K562 (cell line): ENCODE results near the gene NCOA1. TPM values are rescaled to one million over a fixed set of nuclear protein-coding genes. Genes with fewer than 3 reads are reported as not detected.

Experiments
- ATAC-seq: fragments of 200-7000 bp; cut with Tn5 transposase; 3 replicates; pipeline ENCODE4 v1.9.1; 2020; ENCODE audit warnings: moderate library complexity
- BruUV-seq: library from RNA; stranded (reverse); fragments of 400-500 nt; replicated peaks from 2 replicates; lab custom pipeline; 2021; lab: Mats Ljungman, UMichigan
- CTCF ChIA-PET: fragments of 300-600 bp; formaldehyde crosslinking; extraction: SDS; loops from one replicate; lab custom pipeline; 2021; ENCODE audit warnings: low intra/inter-chr PET ratio; lab: Yijun Ruan, JAX
- POLR2A ChIA-PET: fragments of 300-600, 350-650 bp; sonication (Branson Sonifier 250); formaldehyde crosslinking; extraction: SDS; loops from one replicate; lab custom pipeline; 2021; ENCODE audit warnings: antibody characterized with exemption, inconsistent platforms; lab: Yijun Ruan, JAX
- DNase-seq, 4 experiments: peaks; one replicate each; pipeline versions ENCODE4 v3.0.0 to v3.0.0-alpha.2; 2011 to 2018; ENCODE audit warnings: low spot score in 3 of 4, mixed read lengths in 3 of 4; ENCODE audit errors: extremely low read depth in 1 of 4
- FAIRE-seq: peaks from 2 replicates; lab custom pipeline; 2011; peaks lifted over from hg19 to GRCh38; lab: Jason Lieb, UNC
- H2AFZ ChIP-seq: 2 replicates; pipeline ENCODE4 v1.6.0; 2011; ENCODE audit warnings: low read depth, low read length, control low read depth, inconsistent platforms
- H3K27ac ChIP-seq: fragments of 200-600 bp; 3 replicates; pipeline ENCODE4 v1.8.0; 2011; ENCODE audit warnings: low read depth, mild to moderate bottlenecking, control low read depth, inconsistent platforms, low read length, moderate library complexity, mixed read lengths; ENCODE audit errors: extremely low read depth
- H3K27me3 ChIP-seq, 2 experiments: fragments of 300-600 bp in 1 of 2; 2 replicates in 1 of 2; 3 replicates in 1 of 2; pipeline versions ENCODE4 v1.6.0 to v1.8.0; 2011; ENCODE audit warnings: inconsistent platforms in 2 of 2, low read length in 2 of 2, mild to moderate bottlenecking in 1 of 2, mixed read lengths in 1 of 2, moderate library complexity in 1 of 2; ENCODE audit not compliant: control insufficient read depth in 2 of 2, insufficient read depth in 2 of 2
- H3K36me3 ChIP-seq: fragments of 300-600 bp; 3 replicates; pipeline ENCODE4 v1.8.0; 2011; ENCODE audit warnings: mild to moderate bottlenecking, low read length, inconsistent platforms; ENCODE audit not compliant: control insufficient read depth, insufficient read depth
- H3K4me1 ChIP-seq, 2 experiments: fragments of 200-600 bp in 1 of 2; replicated peaks in 1 of 2; 2 replicates in 1 of 2; 3 replicates in 1 of 2; pipeline versions ENCODE4 v1.5.1 to v1.8.0; 2011; ENCODE audit warnings: inconsistent platforms in 2 of 2, low read length in 2 of 2, mild to moderate bottlenecking in 1 of 2, mixed read lengths in 1 of 2, moderate library complexity in 1 of 2; ENCODE audit not compliant: control insufficient read depth in 2 of 2, insufficient read depth in 2 of 2
- H3K4me2 ChIP-seq: 2 replicates; pipeline ENCODE4 v1.6.1; 2011; ENCODE audit warnings: low read length, control low read depth, inconsistent platforms, mixed read lengths; ENCODE audit not compliant: insufficient read depth
- H3K4me3 ChIP-seq: fragments of 200-600 bp; sonication (generic), shearing (Covaris generic); 2 replicates; pipeline ENCODE4 v1.5.1; 2016; ENCODE audit warnings: control low read depth, inconsistent platforms
- H3K79me2 ChIP-seq: fragments of 200-600 bp; 3 replicates; pipeline ENCODE4 v1.8.0; 2011; ENCODE audit warnings: low read length, inconsistent platforms; ENCODE audit not compliant: control insufficient read depth, insufficient read depth
- H3K9ac ChIP-seq, 2 experiments: 2 replicates each; pipeline versions ENCODE4 v1.6.0 to v1.6.1; 2011; ENCODE audit warnings: low read depth in 2 of 2, low read length in 2 of 2, control low read depth in 1 of 2, inconsistent platforms in 1 of 2, mild to moderate bottlenecking in 1 of 2, mixed read lengths in 1 of 2; ENCODE audit not compliant: insufficient read depth in 1 of 2
- H3K9me1 ChIP-seq: one replicate; pipeline ENCODE4 v1.6.0; 2011; ENCODE audit warnings: inconsistent platforms, mild to moderate bottlenecking, low read length, moderate library complexity; ENCODE audit not compliant: control insufficient read depth, insufficient read depth
- H3K9me3 ChIP-seq: replicated peaks from 2 replicates; pipeline ENCODE4 v1.5.1; 2011; ENCODE audit warnings: low read depth, low read length, inconsistent platforms; ENCODE audit not compliant: control insufficient read depth, insufficient read depth
- H4K20me1 ChIP-seq: replicated peaks from 2 replicates; pipeline ENCODE4 v1.6.1; 2011; ENCODE audit warnings: low read length, inconsistent platforms, mixed read lengths; ENCODE audit not compliant: control insufficient read depth, insufficient read depth
- ARHGAP35 ChIP-seq: fragments of 450-650 bp; IDR thresholded peaks from 2 replicates; pipeline ENCODE4 v1.6.1; 2018; ENCODE audit not compliant: partially characterized antibody
- BHLHE40 ChIP-seq: IDR thresholded peaks from 2 replicates; pipeline ENCODE4 v1.6.1; 2011; ENCODE audit warnings: low read length, improper control_type of control experiment
- BRCA1 ChIP-seq, 2 experiments: fragments of 450-650 bp in 1 of 2; sonication (generic) in 1 of 2; formaldehyde crosslinking in 1 of 2; IDR thresholded peaks; 2 replicates each; pipeline versions ENCODE4 v1.5.0 to v1.6.1; 2017 to 2020; ENCODE audit warnings: mild to moderate bottlenecking in 1 of 2, missing genetic modification reagents in 1 of 2
- BRD9 ChIP-seq: fragments of 450-650 bp; IDR thresholded peaks from 2 replicates; pipeline ENCODE4 v1.6.1; 2018; ENCODE audit warnings: low read depth; ENCODE audit not compliant: partially characterized antibody
- CHCHD3 ChIP-seq: fragments of 250-450 bp; sonication (Bioruptor Pico); IDR thresholded peaks from 2 replicates; pipeline ENCODE4 v2.1.2; 2022; ENCODE audit warnings: mild to moderate bottlenecking
- DPF2 ChIP-seq: fragments of 450-650 bp; IDR thresholded peaks from 2 replicates; pipeline ENCODE4 v1.6.1; 2016
- E2F3 ChIP-seq: fragments of 250-450 bp; sonication (Bioruptor Pico); IDR thresholded peaks from 2 replicates; pipeline ENCODE4 v1.4.0; 2020; ENCODE audit warnings: mild to moderate bottlenecking
- JUNB ChIP-seq: fragments of 450-650 bp; formaldehyde crosslinking; conservative IDR thresholded peaks from 2 replicates; pipeline ENCODE4 v1.4.0; 2020; ENCODE audit warnings: mild to moderate bottlenecking
- MAZ ChIP-seq, 2 experiments: fragments of 450-650 bp in 1 of 2; sonication (generic) in 1 of 2; formaldehyde crosslinking; IDR thresholded peaks in 1 of 2; conservative IDR thresholded peaks in 1 of 2; 2 replicates each; pipeline versions ENCODE4 v1.4.0 to v1.5.0; 2020; ENCODE audit warnings: mild to moderate bottlenecking in 1 of 2, missing genetic modification reagents in 1 of 2
- MTA3 ChIP-seq: fragments of 450-650 bp; formaldehyde crosslinking; IDR thresholded peaks from 2 replicates; pipeline ENCODE4 v1.6.1; 2017; ENCODE audit warnings: mild to moderate bottlenecking, borderline replicate concordance
- MXI1 ChIP-seq: IDR thresholded peaks from 2 replicates; pipeline ENCODE4 v1.6.1; 2011; ENCODE audit warnings: low read depth, mild to moderate bottlenecking, improper control_type of control experiment, low read length
- TBP ChIP-seq: optimal IDR thresholded peaks from 2 replicates; pipeline ENCODE3; 2011; ENCODE audit warnings: low read depth, low read length, improper control_type of control experiment
- TCF7L2 ChIP-seq: fragments of 150-350 bp; IDR thresholded peaks from 2 replicates; pipeline ENCODE4 v1.6.1; 2016; ENCODE audit warnings: low read depth, mild to moderate bottlenecking, low read length, moderate library complexity
- ZKSCAN3 ChIP-seq: fragments of 250-450 bp; sonication (Bioruptor Pico); IDR thresholded peaks from 2 replicates; pipeline ENCODE4 v1.4.0; 2020
- WGBS: fragments of 100-300 bp; shearing (Covaris generic); methylation state at CpG from one replicate; pipeline ENCODE4 v1.1.6; 2016; ENCODE audit warnings: low coverage, mixed read lengths; ENCODE audit not compliant: insufficient coverage; ENCODE audit errors: missing lambda C conversion rate; 5-methylcytosine and 5-hydroxymethylcytosine counted together
- in situ Hi-C: fragments of 300-500 bp; cut with MboI; formaldehyde crosslinking; loops from 4 replicates; pipeline ENCODE4 v1.15.0; 2018; ENCODE audit warnings: inconsistent platforms, mixed read lengths
- intact Hi-C: fragments of 100-400 bp; cut with micrococcal nuclease; formaldehyde crosslinking; loops from 2 replicates; pipeline ENCODE4 v1.14.2; 2022
- polyA plus RNA-seq, 8 experiments: library from polyadenylated mRNA; depleted of rRNA in 4 of 8; stranded (reverse) in 5 of 8; unstranded in 3 of 8; fragments of >200 nt; fragmentation: Nextera tagmentation in 2 of 8; fragmentation: Illumina TruSeq in 1 of 8; extraction: Ambion mirVana in 2 of 8; extraction: Trizol in 1 of 8; gene quantifications; 2 replicates each; pipeline versions ENCODE4 v1.2.1 to v1.2.3, GENCODE V29; 2011 to 2014; ENCODE audit warnings: inconsistent platforms in 1 of 8, missing spikeins in 1 of 8
- total RNA-seq, 7 experiments: library from RNA; depleted of rRNA in 6 of 7; stranded (reverse); fragments of >200 nt in 6 of 7; fragmentation: Illumina TruSeq in 2 of 7; extraction: Trizol in 2 of 7; gene quantifications; 2 replicates each; pipeline versions ENCODE4 v1.2.1 to v1.2.3, GENCODE V29; 2011 to 2021; ENCODE audit warnings: low replicate concordance in 1 of 7
- TF ChIP-seq, protein P1 (sequence below): sonication (generic); formaldehyde crosslinking; IDR thresholded peaks from 2 replicates; pipeline ENCODE4 v1.8.1; 2023; ENCODE audit warnings: mild to moderate bottlenecking, missing genetic modification reagents

NCOA1 gene
- total and polyA plus RNA-seq, 9 of the 15 experiments (the other 6 are each of a cell fraction or from before 2014, with no cell fraction given), result 4.9 to 25.7 (median 17.0) TPM

DNA sequence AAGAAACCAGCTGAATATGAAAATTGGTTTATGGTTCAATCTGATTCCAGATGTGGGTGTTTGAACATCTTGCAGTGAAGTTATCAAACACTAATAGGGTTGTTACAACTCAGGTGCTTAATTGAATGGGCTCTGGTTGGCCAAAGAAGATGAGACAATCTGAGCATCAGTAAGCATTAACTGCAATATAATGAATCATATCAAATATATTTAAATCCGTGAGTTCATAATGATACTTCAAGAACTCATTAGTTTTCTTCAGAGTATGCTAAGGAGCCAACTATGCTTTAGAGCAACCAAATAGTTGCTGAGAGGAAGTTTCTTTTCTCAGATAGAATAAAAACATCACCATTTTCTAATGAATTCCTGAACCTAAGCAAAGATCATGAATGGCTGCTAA lies 79.2 kb downstream of the NCOA1 start:
- 88% methylated on average over 1 of the region's 1 CpG for whole genome bisulfite sequencing
- TF ChIP-seq, protein P1, sequence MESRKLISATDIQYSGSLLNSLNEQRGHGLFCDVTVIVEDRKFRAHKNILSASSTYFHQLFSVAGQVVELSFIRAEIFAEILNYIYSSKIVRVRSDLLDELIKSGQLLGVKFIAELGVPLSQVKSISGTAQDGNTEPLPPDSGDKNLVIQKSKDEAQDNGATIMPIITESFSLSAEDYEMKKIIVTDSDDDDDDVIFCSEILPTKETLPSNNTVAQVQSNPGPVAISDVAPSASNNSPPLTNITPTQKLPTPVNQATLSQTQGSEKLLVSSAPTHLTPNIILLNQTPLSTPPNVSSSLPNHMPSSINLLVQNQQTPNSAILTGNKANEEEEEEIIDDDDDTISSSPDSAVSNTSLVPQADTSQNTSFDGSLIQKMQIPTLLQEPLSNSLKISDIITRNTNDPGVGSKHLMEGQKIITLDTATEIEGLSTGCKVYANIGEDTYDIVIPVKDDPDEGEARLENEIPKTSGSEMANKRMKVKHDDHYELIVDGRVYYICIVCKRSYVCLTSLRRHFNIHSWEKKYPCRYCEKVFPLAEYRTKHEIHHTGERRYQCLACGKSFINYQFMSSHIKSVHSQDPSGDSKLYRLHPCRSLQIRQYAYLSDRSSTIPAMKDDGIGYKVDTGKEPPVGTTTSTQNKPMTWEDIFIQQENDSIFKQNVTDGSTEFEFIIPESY (CRISPR knock-in tag), result no peak
- TF ChIP-seq TCF7L2, result no peak
- TF ChIP-seq ZKSCAN3, result no peak
- no peak for TF ChIP-seq MAZ (CRISPR knock-in tag; conservative IDR thresholded peaks at IDR 0.05 in 1 of 2, IDR thresholded peaks at IDR 0.05 in 1 of 2)
- no peak for TF ChIP-seq MXI1
- no peak for TF ChIP-seq BRD9
- TF ChIP-seq BRCA1 (IDR thresholded peaks at IDR 0.05), result no peak
- no peak for TF ChIP-seq BRCA1 (CRISPR knock-in tag; IDR thresholded peaks at IDR 0.05)
- no peak for TF ChIP-seq JUNB (CRISPR knock-in tag)
- TF ChIP-seq BHLHE40, result no peak
- no peak for TF ChIP-seq ARHGAP35
- TF ChIP-seq TBP, result no peak
- no peak for TF ChIP-seq CHCHD3
- TF ChIP-seq DPF2, result no peak
- no peak for TF ChIP-seq MTA3
- no peak for TF ChIP-seq E2F3 (CRISPR knock-in tag)

More for the DNA sequence above, 79.2 kb downstream of the NCOA1 start:
- Histone ChIP-seq H3K27me3 (no peaks in the 10 kb centered on the region), H3K4me3 (no peak overlapping the region), H3K9ac (no peak overlapping the region), H3K9me1 (no peaks in the 10 kb centered on the region), H3K36me3 (peaks cover 16% of the 10 kb centered on the region; the same call in 2 of the 3 replicates), H3K4me2 (no peak overlapping the region), H3K9me3 (peaks cover 9% of the 10 kb centered on the region), H4K20me1 (no peaks in the 10 kb centered on the region), H2AFZ (no peak overlapping the region), H3K79me2 (no peaks in the 10 kb centered on the region; the same call in 2 of the 3 replicates), H3K4me1 (peaks cover 3 to 7% of the 10 kb centered on the region in 2 experiments; a peak in 1 of 5 replicates), H3K27ac (no peak overlapping the region)
- intact Hi-C loops, result no loop called here
- ATAC-seq (no peak), DNase-seq (no peak), FAIRE-seq (no peak)
- ChIA-PET CTCF (no interaction called here), POLR2A (interaction anchor here (1.2 kb wide), 1 partner anchor 9 kb away, joined by 4 read pairs; no protein-coding TSS in a partner anchor)
- BruUV-seq, result no TSS peak
- in situ Hi-C loops, result no loop called here
